ENCODE data around the gene MTREX.

MTREX gene

DNA sequence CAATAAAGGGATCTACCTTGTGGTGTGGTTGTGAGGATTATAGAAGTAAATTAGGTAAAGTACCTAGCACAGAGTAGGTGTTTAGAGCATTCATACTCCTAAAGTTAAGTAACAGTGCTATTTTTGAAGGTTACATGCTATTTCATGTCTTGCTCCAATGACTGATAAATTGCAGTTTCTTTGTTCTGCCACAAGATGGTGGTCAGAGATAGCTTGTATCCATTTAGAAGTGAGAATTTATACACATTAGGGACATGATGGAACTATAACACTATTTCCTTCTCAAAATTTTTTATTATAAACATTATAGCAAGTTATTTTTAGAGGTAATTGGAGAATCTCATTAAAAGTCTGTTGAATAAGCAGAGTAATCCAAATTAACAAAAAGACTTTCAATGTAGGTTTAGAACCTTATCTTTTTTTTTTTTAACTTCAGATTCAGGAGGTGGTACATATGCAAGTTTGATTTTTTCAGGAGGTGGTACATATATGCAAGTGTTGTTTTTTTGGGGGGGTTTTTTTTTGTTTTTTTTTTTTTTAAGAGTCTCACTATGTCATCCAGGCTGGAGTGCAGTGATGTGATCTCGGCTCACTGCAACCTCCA, 17.1 kb downstream of the MTREX start:
- DNase-seq (ENCODE audit: low read depth in 2 of 2) = no peak

DNA sequence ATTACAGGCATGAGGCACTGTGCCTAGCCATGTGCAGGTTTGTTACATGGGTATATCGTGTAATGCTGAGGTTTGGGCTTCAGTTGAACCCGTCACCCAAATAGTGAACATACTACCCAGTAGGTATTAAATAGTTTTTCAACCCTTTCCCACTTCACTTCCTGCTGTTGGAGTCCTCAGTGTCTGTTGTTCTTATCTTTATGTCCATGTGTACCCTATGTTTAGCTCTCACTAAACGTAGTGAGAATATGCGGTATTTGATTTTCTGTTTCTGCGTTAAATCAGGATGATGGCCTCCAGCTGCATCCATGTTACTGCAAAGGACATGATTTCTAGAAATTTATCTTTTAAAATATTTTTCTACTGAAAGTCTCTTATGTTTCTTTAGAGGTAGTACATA, 17.8 kb downstream of the MTREX start:
- no peak for DNase-seq (ENCODE audit: low read depth in 2 of 2)

DNA sequence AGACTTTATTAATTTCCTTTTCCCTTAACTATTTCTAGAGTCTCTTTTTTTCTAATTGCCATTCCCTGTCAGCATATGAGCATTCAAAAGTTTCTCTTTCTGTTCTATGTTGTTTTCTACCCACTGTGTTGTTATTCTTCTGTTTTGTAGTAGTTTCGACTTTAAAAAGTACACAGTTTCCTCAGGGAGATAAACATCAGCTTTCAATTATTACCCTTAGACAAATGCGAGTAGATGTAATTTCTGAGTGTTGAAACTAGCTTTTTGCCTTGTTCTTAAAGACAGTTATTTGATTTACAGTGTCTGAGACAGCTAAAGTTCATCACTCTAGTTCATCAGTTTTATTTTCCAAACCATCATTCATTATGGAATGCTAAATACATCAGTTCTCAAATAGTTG, 19.5 kb downstream of the MTREX start:
- DNase-seq (ENCODE audit: low read depth in 2 of 2) = no peak

DNA sequence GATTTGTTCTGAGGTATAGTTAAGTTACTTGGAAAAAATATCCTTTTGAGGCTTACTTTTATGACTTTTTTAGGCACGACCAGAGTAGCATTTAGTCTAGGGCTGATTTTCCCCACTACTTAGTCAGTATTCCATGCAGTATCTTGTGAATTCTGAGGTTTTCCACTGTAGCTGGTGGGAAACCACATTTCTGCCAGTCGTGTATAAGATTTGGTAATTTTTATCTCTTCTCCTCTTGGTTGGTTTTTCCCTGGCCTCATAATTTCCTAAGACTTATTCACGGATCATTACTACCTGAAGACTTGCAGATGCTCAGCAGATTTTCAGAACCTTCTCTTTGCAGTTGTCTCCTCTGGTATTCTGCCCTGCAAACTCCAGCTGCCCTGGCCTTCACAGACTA, 23.5 kb downstream of the MTREX start:
- DNase-seq (ENCODE audit: low read depth in 2 of 2) = no peak

DNA sequence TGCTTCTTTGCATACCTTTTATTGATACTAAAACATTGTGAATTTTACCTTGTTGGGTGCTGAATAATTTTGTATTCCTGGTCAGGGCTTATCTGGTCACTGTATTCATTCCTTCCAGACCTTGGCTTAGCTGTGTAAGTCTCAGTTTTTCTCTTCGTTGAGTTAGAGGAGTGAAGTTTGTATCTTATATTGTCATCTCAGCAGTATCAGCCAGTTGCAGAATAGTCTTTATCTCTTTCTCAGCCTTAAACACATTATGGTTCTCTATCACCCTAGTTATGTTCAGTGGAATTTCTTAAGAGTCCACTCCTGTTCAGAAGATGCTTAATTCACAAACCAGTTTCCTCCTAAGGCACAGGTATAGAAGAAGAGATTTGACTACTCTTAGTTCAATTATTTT, 25.2 kb downstream of the MTREX start:
- no peak for DNase-seq (ENCODE audit: low read depth in 2 of 2)

DNA sequence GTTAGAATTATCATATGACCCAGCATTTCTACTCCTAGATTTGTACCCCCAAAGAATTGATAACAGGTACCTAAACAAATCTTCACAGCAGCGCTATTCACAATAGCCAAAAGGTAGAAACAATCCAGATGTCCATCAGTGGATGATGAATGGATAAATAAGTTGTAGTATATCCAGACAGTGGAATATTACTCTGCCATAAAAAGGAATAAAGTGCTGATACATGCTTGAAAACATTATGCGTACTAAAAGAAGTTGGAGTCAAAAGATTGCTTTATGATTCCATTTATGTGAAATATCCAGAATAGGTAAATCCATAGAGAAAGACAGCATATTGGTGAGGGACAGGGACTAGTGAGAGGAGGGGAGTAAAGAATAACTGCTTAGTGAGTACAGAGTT, 26.0 kb downstream of the MTREX start:
- DNase-seq (ENCODE audit: low read depth in 2 of 2) = no peak

DNA sequence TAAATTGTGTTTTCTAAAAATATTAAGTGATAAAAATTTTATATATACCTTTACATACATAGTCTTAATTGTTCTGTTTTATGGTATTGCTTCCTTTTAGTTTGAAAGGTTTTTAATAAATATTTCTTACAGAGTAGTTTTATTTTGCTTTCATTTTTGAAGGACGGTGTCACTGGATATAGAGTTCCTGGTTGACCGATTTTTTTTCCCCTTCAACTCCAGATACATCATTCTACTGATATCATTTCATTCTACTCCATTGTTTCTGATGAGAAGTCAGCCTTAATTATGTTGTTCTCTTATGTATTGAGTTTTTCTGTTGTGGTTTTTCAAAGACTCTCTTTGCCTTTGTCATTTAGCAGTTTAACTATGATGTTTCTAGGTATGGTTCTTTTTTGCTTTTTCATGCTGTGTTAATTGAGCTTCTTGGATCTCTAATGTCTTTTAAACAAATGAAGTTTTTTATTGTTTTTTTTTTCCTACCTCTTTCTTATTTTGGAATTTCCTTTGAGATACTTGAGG, 30.4 kb downstream of the MTREX start:
- DNase-seq (ENCODE audit: low read depth in 2 of 2) = no peak

DNA sequence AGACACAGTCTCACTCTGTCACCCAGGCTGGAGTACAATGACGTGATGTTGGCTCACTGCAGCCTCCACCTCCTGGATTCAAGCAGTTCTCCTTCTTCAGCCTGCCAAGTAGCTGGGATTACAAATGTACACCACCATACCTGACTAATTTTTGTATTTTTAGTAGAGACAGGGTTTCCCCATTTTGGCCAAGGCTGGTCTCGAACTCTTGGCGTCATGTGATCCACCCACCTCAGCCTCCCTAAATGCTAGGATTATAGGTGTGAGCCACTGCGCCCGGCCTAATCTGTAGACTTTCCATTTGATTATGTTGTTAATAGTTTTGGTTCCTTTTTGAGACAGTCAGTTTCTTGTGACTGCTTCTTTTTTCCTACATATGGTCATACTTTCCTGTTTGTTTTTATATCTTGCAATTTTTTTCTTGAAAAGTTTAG, 31.0 kb downstream of the MTREX start:
- no peak for DNase-seq (ENCODE audit: low read depth in 2 of 2)

DNA sequence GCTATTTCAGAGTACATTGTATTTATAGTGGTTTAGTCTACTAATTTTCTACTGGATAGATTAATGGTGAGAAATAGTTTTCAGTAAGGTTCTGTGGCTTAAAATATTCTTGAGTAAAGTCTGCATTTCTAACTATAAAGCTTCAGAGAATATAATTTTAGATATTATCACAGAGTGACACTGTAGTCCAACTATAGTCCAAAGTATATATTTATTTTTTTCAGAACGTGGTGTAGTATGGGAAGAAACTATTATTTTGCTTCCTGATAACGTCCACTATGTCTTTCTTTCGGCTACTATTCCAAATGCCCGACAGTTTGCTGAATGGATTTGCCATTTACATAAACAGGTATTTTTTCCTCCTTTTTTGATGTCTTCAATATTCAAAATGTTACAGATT, 35.3 kb downstream of the MTREX start:
- no peak for DNase-seq (ENCODE audit: low read depth in 2 of 2)

DNA sequence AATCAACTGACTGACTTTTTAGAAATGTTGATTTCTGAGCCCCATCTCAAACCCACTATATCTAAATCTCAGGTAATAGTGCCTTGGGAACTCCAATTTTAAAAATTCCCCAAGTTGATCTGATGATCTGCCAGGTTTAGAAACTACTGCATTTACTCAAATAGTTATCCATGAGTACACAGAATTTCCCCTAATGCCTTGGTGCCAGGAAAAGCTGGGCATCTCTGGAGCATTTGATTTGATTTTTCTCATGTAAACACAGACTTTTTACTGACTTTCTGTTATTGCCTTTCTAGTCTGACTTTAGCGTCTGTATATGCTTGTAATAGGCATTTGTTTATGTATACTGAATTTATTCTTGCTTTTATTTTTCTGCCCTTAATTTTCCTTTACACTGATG, 35.8 kb downstream of the MTREX start:
- no peak for DNase-seq (ENCODE audit: low read depth in 2 of 2)

DNA sequence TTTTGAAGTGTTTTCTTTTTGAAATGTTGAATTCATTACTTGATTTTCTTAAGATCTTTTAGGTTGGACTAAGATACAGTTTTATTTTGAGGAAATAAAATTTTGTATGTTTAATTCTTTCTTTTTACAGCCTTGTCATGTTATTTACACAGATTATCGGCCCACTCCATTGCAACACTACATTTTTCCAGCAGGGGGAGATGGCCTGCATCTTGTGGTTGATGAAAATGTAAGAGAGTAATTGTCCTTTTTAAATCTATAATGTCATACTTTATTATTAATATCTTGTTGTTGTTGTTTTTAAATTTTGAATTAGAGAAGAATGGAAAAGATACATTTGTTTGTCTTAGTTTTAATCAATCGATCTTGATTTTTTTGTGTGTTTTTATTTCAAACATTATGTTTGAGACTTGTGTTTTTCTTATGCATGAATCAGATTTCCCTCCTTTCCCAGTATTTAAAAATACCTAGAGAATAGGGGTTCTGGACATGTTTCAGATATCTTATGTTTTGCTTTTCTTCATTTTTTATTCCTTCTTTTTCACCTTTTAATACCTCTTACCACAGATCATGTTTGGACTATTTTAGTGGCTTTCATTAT, 36.7 kb downstream of the MTREX start:
- peak; percentile 14 to 35 for DNase-seq (ENCODE audit: low read depth in 2 of 2)

DNA sequence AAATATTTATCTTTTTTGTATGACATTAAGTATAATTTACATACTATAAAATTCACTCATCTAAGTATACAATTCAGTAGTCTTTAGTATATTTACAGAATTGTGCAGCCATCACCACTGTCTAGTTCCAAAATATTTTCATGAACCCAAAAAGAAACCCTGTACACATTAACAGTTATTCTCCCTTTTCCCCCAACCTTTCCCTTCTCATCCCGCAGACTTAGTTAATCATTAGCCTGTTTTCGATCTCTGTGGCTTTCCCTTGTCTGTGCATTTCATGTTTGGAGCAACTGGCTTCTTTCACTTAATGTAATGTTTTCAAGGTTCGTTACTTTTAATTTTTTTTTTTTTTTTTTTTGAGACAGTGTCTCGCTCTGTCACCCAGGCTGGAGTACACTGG, 37.5 kb downstream of the MTREX start:
- no peak for DNase-seq (ENCODE audit: low read depth in 2 of 2)

DNA sequence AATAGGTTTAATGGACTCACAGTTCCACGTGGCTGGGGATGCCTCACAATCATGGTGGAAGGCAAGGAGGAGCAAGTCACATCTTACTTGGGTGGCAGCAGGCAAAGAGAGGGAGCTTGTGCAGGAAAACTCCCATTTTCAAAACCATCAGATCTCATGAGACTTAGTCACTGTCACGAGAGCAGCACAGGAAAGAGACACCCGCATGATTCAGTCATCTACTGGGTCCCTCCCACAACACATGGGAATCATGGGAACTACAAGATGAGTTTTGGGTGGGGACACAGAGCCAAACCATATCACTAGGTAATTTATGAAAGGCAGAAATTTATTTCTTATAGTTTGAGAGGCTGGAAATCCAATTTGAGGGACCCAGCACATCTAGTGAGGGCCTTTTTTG, 40.0 kb downstream of the MTREX start:
- no peak for DNase-seq (ENCODE audit: low read depth in 2 of 2)

DNA sequence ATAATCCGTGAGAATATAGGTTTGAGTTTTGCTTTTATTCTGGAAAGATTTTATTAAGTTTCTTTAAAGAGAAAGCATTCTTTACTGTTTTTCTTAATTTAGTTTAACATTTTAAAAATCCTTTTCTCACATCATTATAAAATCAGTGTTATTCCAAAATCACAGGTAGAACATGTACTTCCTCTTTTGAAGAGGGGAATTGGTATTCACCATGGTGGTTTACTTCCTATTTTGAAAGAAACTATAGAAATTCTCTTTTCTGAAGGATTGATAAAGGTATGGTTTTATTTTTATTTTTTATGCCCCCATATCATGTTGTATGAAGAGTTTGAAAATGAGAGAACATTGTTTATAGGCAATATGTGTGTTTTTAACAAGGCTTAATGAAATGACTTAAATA, 43.0 kb downstream of the MTREX start:
- DNase-seq (ENCODE audit: low read depth in 2 of 2) = no peak

DNA sequence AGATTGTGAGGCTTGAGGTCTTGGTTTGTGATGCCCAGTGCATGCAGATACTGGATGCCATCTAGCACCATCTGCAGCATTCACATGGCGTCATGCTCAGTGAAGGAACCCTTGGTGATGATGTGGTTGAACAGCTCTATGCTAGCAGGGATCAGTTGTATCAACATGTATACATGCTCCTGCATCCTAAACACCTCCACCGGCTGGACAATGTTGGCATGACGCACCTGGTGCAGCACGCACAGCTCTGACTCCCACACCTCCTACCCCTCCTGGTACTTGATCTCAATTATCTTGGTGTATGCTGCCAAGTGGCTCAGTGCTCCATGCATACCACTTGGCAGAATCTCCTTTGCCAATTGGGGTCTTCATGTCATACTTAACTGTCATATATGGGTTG, 49.1 kb downstream of the MTREX start:
- DNase-seq (ENCODE audit: low read depth in 2 of 2) = no peak

DNA sequence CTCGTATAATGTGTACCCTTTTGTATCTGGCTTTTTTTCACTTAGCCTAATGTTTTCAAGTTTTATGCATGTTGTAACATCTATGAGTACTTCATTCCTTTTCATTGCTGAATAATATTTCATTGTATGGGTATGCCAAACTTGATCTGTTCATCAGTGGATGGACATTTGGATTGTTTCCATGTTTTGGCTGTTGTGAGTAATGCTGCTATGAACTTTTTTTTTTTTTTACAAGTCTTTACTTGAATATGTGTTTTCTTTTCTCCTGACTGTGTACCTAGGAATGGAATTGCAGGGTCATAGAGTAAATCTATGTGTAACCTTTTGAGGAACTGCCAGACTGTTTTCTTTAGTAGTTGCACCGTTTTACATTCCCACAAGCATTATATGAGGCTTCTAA, 52.4 kb downstream of the MTREX start:
- no peak for DNase-seq (ENCODE audit: low read depth in 2 of 2)

DNA sequence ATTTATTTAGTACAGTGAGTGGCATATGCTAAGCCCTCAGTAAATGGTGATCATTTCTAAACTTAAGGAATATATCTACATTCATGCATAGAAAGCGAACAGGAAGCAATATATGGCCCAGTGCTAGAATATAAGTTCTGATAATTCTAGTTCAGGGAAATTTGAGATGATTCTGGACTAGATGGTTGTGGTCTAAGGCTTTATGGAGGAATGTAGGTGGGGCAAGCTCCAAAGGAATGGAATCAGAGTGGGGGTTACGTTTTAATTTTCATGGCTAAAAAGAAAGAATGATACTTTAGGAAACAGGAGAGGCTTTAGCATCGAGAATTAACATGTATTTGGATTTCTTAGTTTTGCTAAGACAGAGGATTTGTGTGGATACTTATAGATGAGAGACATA, 56.1 kb downstream of the MTREX start:
- no peak for DNase-seq (ENCODE audit: low read depth in 2 of 2)

DNA sequence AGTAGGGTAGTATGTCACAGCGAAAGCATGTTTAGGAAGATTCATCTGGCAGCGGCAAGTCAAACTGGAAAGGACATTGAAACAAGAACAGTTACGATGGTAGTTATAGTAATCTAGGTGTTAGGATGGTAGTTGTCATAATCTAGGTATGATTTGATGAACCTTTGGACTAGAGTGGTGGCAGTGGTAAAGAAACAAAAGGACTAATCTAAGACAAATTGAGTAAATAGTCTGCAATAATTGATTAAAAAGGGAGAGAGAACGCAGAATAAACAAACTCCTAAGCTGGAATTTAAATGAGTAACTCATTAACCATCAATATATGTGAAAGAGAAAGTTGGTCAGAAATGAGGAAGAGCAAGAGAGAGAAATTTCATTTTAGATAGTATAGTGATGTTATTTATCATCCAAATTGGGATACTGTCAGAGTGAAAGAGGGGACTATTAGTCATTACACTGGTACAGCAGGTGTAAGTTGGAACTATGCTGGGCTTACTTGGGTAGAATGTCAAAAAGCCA, 56.8 kb downstream of the MTREX start:
- DNase-seq (ENCODE audit: low read depth in 2 of 2) = no peak

DNA sequence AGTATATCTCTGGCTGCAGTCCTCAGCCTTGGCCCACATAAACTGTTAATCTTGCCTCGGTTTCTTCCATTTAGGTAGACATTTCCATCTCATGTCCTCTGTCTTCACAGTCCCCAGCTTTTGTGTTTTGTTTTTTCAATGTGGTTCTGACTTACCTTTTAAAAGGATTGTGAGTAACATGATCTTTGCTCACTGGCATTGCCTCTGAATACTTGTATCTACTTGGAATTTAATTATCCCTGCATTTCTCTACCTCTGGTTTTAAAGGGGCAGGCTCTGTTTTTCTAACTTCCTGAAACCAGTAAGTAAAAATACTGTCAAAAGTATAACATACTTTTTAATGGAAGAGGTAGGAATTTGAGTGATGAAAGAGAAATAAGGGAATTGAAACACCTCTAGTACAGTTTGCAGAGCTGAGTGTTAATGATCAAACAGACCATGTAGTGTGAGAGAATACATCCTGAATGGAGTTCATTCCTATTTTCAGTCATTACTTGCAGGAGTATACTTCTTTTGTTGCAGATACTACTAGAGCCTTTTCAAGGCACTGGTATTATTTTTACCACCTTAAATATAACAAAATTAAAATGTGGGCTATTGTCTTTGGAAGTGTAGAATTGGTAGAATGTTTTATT, 62.6 kb downstream of the MTREX start:
- no peak for DNase-seq (ENCODE audit: low read depth in 2 of 2)

DNA sequence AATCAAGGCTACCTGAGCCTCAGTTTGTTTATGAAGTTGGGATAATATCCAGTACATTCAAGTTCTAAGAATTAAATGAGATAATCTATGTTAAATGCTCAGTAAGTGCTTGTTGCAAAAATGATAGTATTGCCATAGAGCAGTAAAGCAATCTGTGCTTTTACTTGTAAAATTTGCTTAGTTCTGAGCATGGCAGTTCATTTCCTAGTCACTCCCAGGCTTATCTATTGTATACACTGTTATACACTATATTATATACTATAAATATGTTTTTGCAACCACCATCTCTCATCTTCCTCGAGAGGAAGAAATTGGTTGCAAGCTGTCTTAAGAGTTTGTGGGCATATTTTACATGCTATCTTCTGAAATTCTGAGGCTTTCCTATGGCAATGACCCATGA, 63.4 kb downstream of the MTREX start:
- DNase-seq (ENCODE audit: low read depth in 2 of 2) = no peak

DNA sequence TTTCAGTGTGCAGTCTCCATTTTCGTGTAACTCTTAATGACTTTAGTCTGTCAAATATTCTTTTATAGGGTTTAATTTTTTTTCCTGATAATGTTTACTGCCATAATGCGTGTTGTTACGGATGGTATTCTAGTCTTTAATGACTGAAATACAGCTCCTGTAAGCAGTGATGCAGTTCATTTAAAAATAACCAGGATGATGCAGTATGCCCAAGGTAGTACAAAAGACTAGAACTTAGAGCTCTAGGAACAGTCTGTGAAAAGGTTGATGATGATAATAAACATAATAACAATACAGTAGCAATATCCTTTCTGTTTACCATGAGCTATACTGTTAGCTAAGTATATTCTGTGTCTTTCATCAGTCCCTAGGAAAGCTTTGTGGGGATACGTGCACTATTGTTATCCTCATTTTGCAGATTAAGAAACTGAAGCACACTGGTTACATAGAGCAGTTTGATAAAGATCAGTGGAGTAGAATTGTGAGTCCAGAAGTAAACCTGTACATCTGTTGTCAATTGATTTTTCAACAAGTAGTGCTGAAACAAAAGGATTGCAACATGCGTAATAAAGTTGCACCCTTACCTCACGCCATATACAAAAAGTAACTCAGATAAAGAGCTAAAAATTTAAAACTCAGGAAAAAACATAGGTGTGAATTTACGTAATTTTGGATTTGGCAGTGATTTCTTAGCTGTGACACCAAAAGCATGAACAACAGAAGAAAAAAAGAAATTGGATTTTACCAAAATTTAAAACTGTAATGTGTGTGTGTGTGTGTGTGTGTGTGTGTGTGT, 64.5 kb downstream of the MTREX start:
- no peak for DNase-seq (ENCODE audit: low read depth in 2 of 2)

DNA sequence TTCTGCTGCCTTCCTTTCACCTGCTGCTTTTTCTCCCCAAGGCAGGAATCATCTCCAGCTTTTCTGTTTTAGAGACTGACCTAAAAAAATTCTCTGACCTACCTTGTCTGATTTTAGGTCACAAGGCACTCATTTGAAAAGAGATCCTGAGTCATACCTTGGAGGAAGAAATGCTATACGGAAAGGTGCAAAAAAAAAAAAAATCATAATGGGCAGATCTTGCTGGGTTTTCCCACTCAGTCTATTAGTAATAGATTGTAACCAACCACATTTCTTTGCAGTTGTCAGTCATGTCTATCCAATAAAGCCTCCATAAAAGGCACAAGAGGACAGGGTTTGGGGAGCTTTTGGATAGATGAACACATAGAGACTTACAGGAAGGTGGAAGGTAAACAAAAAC, 70.0 kb downstream of the MTREX start:
- no peak for DNase-seq (ENCODE audit: low read depth in 2 of 2)

All from activated CD8-positive, alpha-beta memory T cell treated with anti-CD3 and anti-CD28 coated beads for 4 hours (primary cell).